ENCODE measurements around the gene RALGAPA1.
"Not testable (repeated sequence)": the region's sequence is repeated elsewhere in the genome, so short reads cannot be mapped to it uniquely, and the experiment has no call there.

Gene RALGAPA1

GRCh38 chr14:35619998-35620397, 189.1 kb downstream of the RALGAPA1 start:
- H3K36me3 ChIP-seq (ENCODE audit: insufficient read depth, low read length); H3K4me1 ChIP-seq (ENCODE audit: insufficient read depth, low read length, severe bottlenecking); H3K79me2 ChIP-seq (ENCODE audit: insufficient read depth, low read length): not testable (repeated sequence)

GRCh38 chr14:35619461-35619860, 189.6 kb downstream of the RALGAPA1 start:
- H3K36me3 ChIP-seq (ENCODE audit: insufficient read depth, low read length); H3K9me3 ChIP-seq (ENCODE audit: low read length); H3K4me3 ChIP-seq (ENCODE audit: low read depth, low read length, poor library complexity, severe bottlenecking); H4K20me1 ChIP-seq (ENCODE audit: insufficient read depth, low read length); H3K9ac ChIP-seq (ENCODE audit: low read length); H3K79me2 ChIP-seq (ENCODE audit: insufficient read depth, low read length); H3K4me2 ChIP-seq (ENCODE audit: low read length); H3K4me1 ChIP-seq (ENCODE audit: insufficient read depth, low read length, severe bottlenecking); H3K9me2 ChIP-seq (ENCODE audit: low read depth, low read length); H2AFZ ChIP-seq (ENCODE audit: low read length); H3K27ac ChIP-seq (ENCODE audit: low read depth, low read length, poor library complexity, severe bottlenecking); H3F3A ChIP-seq (ENCODE audit: insufficient read depth, low read length); H3K27me3 ChIP-seq (ENCODE audit: insufficient read depth, low read length): not testable (repeated sequence)

More at GRCh38 chr14:35619998-35620397, 189.1 kb downstream of the RALGAPA1 start:
- not testable (repeated sequence) for H2AFZ ChIP-seq (ENCODE audit: low read length); H3K9ac ChIP-seq (ENCODE audit: low read length); H3K4me3 ChIP-seq (ENCODE audit: low read depth, low read length, poor library complexity, severe bottlenecking); H3K27ac ChIP-seq (ENCODE audit: low read depth, low read length, poor library complexity, severe bottlenecking); H3K4me2 ChIP-seq (ENCODE audit: low read length); H3K27me3 ChIP-seq (ENCODE audit: insufficient read depth, low read length); H3F3A ChIP-seq (ENCODE audit: insufficient read depth, low read length); H3K9me2 ChIP-seq (ENCODE audit: low read depth, low read length); H4K20me1 ChIP-seq (ENCODE audit: insufficient read depth, low read length); H3K9me3 ChIP-seq (ENCODE audit: low read length)

GRCh38 chr14:35617500-35617899, 191.6 kb downstream of the RALGAPA1 start:
- H3K9ac ChIP-seq (ENCODE audit: low read length) = no peak overlapping the region
- no peaks in the 10 kb centered on the region for H3K9me3 ChIP-seq (ENCODE audit: low read length)
- H3K4me3 ChIP-seq (ENCODE audit: low read depth, low read length, poor library complexity, severe bottlenecking) = no peak overlapping the region
- no peak for TF ChIP-seq EZH2 (IDR thresholded peaks at IDR 0.05; ENCODE audit: borderline replicate concordance, low read length)
- no peak for TF ChIP-seq CTCF (IDR thresholded peaks at IDR 0.05; ENCODE audit: low read length)
- no peaks in the 10 kb centered on the region for H4K20me1 ChIP-seq (ENCODE audit: insufficient read depth, low read length)
- no peaks in the 10 kb centered on the region for H3K36me3 ChIP-seq (ENCODE audit: insufficient read depth, low read length)
- no peaks in the 10 kb centered on the region for H3K4me1 ChIP-seq (ENCODE audit: insufficient read depth, low read length, severe bottlenecking)
- no peak overlapping the region for H2AFZ ChIP-seq (ENCODE audit: low read length)
- H3K27ac ChIP-seq (ENCODE audit: low read depth, low read length, poor library complexity, severe bottlenecking) = no peak overlapping the region
- H3K4me2 ChIP-seq (ENCODE audit: low read length) = no peak overlapping the region
- no peaks in the 10 kb centered on the region for H3K9me2 ChIP-seq (ENCODE audit: low read depth, low read length)
- H3K79me2 ChIP-seq (ENCODE audit: insufficient read depth, low read length) = no peaks in the 10 kb centered on the region
- no peaks in the 10 kb centered on the region for H3F3A ChIP-seq (ENCODE audit: insufficient read depth, low read length)
- H3K27me3 ChIP-seq (ENCODE audit: insufficient read depth, low read length) = no peaks in the 10 kb centered on the region

- no peak overlapping the region for H2AFZ ChIP-seq (ENCODE audit: low read length)
- H3K4me3 ChIP-seq (ENCODE audit: low read depth, low read length, poor library complexity, severe bottlenecking) = no peak overlapping the region
- H3F3A ChIP-seq (ENCODE audit: insufficient read depth, low read length) = no peaks in the 10 kb centered on the region
- no peaks in the 10 kb centered on the region for H4K20me1 ChIP-seq (ENCODE audit: insufficient read depth, low read length)
- no peak overlapping the region for H3K4me2 ChIP-seq (ENCODE audit: low read length)
- H3K9me3 ChIP-seq (ENCODE audit: low read length) = no peaks in the 10 kb centered on the region
- H3K79me2 ChIP-seq (ENCODE audit: insufficient read depth, low read length) = no peaks in the 10 kb centered on the region
- no peaks in the 10 kb centered on the region for H3K9me2 ChIP-seq (ENCODE audit: low read depth, low read length)
- peaks cover 7% of the 10 kb centered on the region for H3K36me3 ChIP-seq (ENCODE audit: insufficient read depth, low read length)
- no peak overlapping the region for H3K27ac ChIP-seq (ENCODE audit: low read depth, low read length, poor library complexity, severe bottlenecking)
- H3K27me3 ChIP-seq (ENCODE audit: insufficient read depth, low read length) = no peaks in the 10 kb centered on the region
- TF ChIP-seq EZH2 (IDR thresholded peaks at IDR 0.05; ENCODE audit: borderline replicate concordance, low read length) = no peak
- no peak for TF ChIP-seq CTCF (IDR thresholded peaks at IDR 0.05; ENCODE audit: low read length)
- no peak overlapping the region for H3K9ac ChIP-seq (ENCODE audit: low read length)
- H3K4me1 ChIP-seq (ENCODE audit: insufficient read depth, low read length, severe bottlenecking) = no peaks in the 10 kb centered on the region
These were observed 201.7 kb downstream of the RALGAPA1 start for GRCh38 chr14:35607380-35607779.
